Measurements from ENCODE around the gene TUBB2B.
A peak's percentile ranks its signal among the peaks of the same experiment; 100 is the strongest.
"Not testable (repeated sequence)": the region's sequence is repeated elsewhere in the genome, so short reads cannot be mapped to it uniquely, and the experiment has no call there.

The TUBB2B gene

DNA sequence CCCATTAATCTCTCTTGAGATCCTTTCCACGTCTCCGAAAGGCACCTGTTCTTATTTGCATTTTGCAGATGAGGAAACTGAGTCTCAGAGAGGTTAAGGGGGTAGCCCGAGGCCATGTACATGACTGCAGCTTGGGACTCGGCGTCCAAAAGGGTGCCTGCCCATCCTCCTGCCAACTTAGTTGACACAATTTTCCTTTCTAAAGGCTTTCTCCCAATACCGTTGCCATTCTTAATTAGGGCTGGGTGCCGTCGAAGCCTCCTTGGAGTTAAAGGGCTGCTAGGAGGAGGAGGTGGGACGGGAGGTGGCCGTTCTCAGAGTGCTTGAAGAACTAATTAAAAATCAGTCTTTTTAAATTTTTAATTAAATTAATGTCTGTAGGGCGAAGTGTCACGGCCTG, 30.7 kb upstream of the TUBB2B start:
- no peak for DNase-seq (ENCODE audit: low read depth)

- no peak for DNase-seq (ENCODE audit: low read depth)
Measured at GRCh38 chr6:3253597-3253961, 26.1 kb upstream of the TUBB2B start.

DNA sequence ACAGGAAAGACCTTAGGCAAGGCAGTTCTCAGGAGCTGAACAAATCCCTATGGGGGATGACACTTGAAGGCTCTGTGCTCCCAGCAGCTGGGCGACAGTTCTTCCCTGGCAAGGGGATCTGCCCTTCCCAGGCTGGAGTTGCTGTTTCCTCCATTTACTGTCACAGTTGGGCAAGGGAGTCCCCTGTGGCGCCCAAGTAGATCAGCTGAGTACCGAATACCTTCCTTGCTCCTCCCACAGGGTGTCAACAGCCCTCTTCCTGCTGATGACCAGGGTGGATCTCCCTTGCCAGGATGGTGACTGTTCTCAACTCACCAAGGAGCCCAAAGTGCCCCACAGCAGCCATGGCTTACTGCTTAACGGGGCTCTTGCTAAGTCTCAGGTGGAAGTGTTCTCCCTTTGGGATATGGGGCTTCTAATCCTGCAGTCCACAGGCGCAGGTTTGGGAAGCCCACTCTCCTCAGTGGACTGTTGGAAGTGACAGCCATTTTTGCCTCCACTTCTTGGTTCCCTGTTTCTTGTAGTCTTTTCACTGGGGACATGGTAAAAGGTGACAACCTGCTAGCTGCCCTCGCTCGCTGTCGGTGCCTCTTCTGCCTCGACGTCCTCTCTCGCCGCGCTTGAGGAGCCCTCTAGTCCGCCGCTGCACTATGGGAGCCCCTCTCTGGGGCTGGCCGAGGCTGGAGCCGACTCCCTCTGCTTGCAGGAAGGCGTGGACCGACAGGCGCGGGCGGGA, 25.6 kb upstream of the TUBB2B start:
- DNase-seq (ENCODE audit: low read depth): no peak

DNA sequence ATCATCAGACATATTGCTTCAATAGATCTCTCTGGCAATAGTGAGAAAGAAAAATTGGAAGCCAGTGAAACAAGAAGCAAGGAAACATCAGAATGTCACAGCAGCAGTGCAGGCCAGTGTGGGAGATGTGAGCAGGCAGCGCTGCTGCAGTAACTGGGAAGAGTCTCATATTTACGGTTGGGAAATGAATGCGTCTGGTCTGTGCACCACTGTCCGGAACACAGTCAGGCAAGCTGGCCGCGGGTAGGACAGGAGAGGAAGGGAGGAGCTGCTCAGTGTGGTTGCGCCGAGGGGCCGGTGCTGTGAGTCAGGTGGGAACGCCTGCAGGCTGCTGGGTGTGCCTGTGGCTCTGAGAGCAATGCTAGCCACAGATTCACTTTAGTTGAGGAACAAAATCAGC, 24.9 kb upstream of the TUBB2B start:
- peak; percentile 88 for DNase-seq (ENCODE audit: low read depth)

- peak; percentile 72 for DNase-seq (ENCODE audit: low read depth)
Measured at GRCh38 chr6:3251462-3252314, 24.2 kb upstream of the TUBB2B start.

GRCh38 chr6:3250231-3250675, 22.8 kb upstream of the TUBB2B start:
- no peak for DNase-seq (ENCODE audit: low read depth)

DNA sequence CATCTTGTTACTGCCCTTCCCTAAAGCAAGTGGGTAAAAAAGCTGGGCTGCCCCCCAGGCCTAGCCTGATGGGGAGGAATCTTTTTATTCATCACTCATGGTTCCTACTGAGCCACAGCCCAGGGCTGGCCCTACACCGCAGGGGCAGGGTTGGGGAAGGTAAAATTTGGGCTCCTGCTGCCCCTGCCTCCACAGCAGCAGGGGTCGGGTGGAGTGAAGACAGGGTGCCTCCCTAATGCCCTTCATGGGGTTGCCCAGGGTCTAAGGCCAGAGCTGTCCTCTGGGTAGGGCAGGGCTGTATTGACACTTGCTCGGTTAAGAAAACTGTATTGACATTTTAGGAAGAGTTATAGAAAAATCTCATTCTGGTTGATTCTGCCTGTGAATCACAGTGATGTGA, 22.4 kb upstream of the TUBB2B start:
- DNase-seq (ENCODE audit: low read depth): no peak

GRCh38 chr6:3247255-3248146, 20.0 kb upstream of the TUBB2B start:
- DNase-seq (ENCODE audit: low read depth): peak; percentile 96

DNA sequence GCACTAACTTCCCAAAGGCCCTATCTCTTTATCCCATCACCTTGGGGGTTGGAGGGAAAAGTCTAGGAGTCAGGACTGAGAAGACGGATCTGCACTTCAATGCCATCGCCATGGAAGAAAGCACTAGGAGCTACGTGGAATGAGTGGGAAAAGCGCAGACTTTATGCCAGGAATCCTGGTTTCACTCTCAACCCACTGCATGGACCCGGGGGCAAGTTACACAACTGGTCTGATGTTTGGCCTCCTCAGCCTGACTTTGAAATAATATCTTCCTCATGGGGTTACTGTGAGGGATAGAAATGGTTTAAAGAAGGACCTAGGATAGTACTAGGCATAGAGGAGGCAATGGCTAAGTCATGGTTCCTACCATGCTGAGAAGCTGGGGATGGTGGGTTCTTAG, 17.8 kb upstream of the TUBB2B start:
- DNase-seq (ENCODE audit: low read depth): no peak

DNA sequence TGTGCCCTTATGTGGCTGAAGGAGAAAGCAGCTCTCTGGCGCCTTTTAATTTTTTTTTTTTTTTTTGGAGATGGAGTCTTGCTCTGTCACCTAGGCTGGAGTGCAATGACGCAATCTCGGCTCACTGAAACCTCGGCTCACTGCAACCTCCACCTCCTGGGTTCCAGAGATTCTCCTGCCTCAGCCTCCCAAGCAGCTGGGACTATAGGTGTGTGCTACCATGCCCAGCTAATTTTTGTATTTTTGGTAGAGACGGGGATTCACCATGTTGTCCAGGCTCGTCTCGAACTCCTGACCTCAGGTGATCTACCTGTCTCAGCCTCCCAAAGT, 17.3 kb upstream of the TUBB2B start:
- not testable (repeated sequence) for DNase-seq (ENCODE audit: low read depth)

DNA sequence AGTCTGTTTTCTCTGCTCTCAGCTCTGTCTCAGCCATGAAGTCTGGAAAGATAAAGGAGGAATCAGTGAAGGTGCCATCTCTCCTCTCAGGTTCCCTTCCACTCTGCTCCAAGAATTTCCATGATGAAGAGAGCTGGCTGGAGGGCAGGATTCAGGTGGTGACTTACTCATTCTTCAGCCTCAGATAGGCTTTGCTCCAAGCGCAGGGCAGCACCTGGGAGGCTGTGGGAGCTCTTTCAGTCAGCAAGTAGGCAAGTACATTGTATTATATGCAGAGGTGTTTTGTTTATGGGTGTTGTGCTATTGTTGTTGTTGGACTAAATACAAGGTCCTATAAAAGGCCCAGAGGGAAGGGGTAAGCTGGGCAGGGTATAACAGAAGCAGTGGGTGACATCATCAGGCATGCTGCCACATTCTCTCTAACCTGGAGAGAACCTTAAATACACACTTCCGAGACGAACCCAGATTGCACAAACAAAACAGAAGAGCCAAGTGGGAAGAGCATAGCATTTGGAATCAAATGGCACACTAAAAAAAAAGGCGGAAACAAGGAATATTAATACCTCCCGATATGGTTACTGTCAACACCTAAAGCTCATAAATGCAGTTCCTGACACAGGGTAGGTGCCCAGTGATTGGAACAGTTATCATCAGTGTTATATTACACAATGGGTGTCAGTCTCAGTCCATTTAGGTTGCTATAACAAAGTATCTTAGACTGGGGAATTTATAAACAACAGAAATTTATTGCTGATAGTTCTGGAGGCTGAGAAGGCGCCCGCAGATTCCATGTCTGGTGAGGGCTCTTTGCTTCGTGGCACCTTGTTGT, 16.8 kb upstream of the TUBB2B start:
- DNase-seq (ENCODE audit: low read depth): no peak

DNA sequence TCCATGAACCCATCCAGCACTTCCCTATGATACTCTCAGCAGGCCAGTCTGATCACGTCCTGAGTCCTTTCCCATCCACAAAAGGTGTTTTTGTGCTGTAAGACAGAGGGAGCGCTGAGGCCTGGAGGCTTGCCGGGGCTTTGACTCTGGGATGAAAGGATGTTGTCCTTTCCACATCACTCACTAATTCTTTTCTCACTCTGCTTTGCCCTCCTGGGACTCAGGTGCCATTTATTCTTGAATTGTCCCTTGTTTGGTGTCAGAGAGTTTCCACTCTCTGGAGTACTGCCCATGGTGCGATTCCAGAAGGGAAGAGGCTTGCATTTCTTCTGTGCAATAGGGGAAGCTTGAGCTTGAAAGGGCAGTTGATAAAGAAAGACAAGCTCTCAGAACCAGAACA, 15.3 kb upstream of the TUBB2B start:
- no peak for DNase-seq (ENCODE audit: low read depth)

DNA sequence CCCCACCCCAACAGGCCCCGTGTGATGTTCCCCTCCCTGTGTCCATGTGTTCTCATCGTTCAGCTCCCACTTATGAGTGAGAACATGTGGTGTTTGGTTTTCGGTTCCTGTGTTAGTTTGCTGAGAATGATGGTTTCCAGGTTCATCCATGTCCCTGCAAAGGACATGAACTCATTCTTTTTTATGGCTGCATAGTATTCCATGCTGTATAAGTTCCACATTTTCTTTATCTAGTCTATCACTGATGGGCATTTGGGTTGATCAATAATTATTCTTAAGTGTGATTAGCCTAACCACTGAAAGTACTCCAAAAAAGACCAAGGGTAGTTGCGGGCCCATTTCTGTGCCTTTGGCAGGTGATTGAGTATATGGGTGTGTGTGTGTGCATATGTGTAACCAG, 14.3 kb upstream of the TUBB2B start:
- DNase-seq (ENCODE audit: low read depth): not testable (repeated sequence)

- DNase-seq (ENCODE audit: low read depth): no peak
Measured at GRCh38 chr6:3240595-3240994, 13.1 kb upstream of the TUBB2B start.

DNA sequence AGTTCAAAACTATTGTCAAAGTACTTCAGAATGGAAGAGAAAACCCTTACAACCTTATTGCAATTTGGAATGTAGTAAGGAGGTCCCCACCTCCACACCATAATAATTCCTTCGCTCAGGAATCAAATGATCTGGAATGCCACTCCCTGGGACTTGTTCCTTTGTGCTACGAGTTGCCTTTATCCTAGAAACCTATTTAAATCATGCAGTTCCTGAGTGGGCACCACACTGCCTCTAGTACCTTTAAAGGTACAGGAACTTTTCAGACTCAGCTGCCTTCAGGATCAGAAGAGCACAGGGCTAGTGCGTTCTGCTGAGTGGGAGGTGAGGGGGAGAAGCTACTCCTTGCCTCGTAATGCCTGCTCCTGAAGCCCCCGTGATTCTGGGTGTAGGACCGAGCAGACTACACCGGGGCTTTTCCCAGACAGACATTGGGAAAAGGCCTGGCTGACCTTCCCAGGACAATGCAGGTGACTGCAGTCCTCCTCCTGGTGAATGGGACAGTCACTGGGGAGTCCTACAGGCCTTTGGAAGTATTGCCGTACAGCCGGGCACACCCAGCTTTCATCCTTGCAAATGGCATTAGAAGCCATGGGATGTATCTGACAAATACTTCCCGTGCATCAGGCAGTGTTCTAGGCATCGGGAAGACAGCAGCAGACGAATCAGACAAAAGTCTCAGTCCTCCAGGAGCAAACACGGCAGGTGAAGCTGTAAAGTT, 11.8 kb upstream of the TUBB2B start:
- DNase-seq (ENCODE audit: low read depth): no peak

- peak; percentile 52 for DNase-seq (ENCODE audit: low read depth)
Measured at GRCh38 chr6:3237761-3238662, 10.6 kb upstream of the TUBB2B start.

DNA sequence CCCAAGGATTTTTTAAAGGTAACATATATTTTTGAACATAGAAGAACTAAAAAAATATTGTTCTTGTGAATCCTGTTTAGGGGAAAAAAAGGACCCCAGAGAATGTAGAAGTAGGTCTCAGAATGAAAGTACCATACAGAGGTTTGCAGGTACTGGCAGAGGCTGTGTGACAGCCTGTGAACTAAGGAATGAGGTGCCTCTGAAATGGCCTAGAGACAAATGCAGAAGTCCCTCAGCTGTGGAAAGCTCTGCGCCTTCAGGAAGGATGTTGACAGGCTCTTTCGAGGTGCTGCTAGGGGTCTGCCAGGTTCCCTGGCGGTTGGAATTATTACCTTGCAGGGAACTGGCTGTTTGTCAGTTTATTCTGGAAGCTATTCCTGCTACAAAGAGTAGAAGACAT, 8.6 kb upstream of the TUBB2B start:
- no peak for DNase-seq (ENCODE audit: low read depth)

- DNase-seq (ENCODE audit: low read depth): no peak
Measured at GRCh38 chr6:3235486-3235885, 8.0 kb upstream of the TUBB2B start.

DNA sequence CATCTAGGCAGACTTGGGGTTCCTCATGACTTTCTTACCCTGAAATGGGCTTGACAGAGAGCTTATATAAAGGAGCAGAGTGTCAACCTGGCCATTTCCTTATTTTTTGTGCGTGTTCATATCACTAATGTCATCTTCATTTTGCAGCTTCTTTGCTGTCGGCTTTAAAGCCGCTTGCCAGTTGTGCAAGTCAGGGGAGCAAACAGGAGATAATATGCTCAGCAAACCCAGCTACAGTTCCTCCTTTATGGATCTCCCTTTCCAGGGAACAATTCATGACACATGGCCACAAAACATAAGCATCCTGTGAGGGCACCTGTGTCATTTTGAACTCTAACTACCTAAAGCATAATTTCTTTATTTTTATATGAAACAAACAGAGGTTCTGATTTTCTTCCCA, 6.5 kb upstream of the TUBB2B start:
- no peak for DNase-seq (ENCODE audit: low read depth)

DNA sequence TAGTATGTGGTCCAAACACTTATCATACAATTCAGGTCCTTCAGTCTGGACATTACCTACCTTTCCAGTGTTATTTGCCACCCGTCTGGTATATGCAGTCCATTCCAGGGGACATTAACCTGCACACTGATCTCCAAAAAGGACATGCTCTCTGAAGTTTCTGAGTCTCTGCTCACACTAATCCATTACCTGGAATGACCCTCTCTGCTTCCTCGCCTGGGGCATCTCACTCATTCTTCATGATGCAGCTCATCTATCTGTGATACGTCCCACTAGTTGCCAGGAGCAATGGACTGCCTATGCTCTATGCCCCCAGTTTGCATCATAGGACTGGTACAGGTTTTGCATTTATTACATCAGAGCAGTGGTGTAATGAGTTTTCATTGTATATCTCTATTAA, 5.9 kb upstream of the TUBB2B start:
- no peak for DNase-seq (ENCODE audit: low read depth)

All from amniotic epithelial cell (primary cell).